ENCODE results near the gene WWOX. TPM values are rescaled to one million over a fixed set of nuclear protein-coding genes. Genes with fewer than 3 reads are reported as not detected.

The WWOX gene
- total RNA-seq, 2 experiments from 2014 or later: 19.1 to 23.7 TPM

GRCh38 chr16:78446992-78447563, 347.6 kb downstream of the WWOX start:
- peaks cover 2% of the 10 kb centered on the region for H3K36me3 Mint-ChIP-seq (ENCODE audit: low read depth)
- ChIA-PET CTCF (interaction anchor here (1.6 kb wide), 1 partner anchor 10 kb away, joined by 7 read pairs; no protein-coding TSS in a partner anchor), POLR2A (no interaction called here)
- no peak overlapping the region for H3K4me3 Mint-ChIP-seq
- TF ChIP-seq, protein P1, sequence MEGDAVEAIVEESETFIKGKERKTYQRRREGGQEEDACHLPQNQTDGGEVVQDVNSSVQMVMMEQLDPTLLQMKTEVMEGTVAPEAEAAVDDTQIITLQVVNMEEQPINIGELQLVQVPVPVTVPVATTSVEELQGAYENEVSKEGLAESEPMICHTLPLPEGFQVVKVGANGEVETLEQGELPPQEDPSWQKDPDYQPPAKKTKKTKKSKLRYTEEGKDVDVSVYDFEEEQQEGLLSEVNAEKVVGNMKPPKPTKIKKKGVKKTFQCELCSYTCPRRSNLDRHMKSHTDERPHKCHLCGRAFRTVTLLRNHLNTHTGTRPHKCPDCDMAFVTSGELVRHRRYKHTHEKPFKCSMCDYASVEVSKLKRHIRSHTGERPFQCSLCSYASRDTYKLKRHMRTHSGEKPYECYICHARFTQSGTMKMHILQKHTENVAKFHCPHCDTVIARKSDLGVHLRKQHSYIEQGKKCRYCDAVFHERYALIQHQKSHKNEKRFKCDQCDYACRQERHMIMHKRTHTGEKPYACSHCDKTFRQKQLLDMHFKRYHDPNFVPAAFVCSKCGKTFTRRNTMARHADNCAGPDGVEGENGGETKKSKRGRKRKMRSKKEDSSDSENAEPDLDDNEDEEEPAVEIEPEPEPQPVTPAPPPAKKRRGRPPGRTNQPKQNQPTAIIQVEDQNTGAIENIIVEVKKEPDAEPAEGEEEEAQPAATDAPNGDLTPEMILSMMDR (IDR thresholded peaks at IDR 0.05): no peak
- no peaks in the 10 kb centered on the region for H3K9me3 Mint-ChIP-seq
- H3K4me1 Mint-ChIP-seq (ENCODE audit: low read depth): no peaks in the 10 kb centered on the region
- ATAC-seq (no peak), DNase-seq (no peak)
- intact Hi-C loops (cut with micrococcal nuclease): no loop called here
- H3K27ac Mint-ChIP-seq: no peak overlapping the region
- no peaks in the 10 kb centered on the region for H3K27me3 Mint-ChIP-seq

GRCh38 chr16:78448658-78449271, 349.3 kb downstream of the WWOX start:
- intact Hi-C loops (cut with micrococcal nuclease): no loop called here
- H3K27ac Mint-ChIP-seq: no peak overlapping the region
- ChIA-PET CTCF (no interaction called here), POLR2A (no interaction called here)
- no peaks in the 10 kb centered on the region for H3K27me3 Mint-ChIP-seq
- TF ChIP-seq, protein P1 (IDR thresholded peaks at IDR 0.05): no peak
- H3K36me3 Mint-ChIP-seq (ENCODE audit: low read depth): no peaks in the 10 kb centered on the region
- DNase-seq (no peak), ATAC-seq (no peak)
- H3K4me3 Mint-ChIP-seq: no peak overlapping the region
- H3K4me1 Mint-ChIP-seq (ENCODE audit: low read depth): no peaks in the 10 kb centered on the region
- no peaks in the 10 kb centered on the region for H3K9me3 Mint-ChIP-seq

GRCh38 chr16:78450255-78450654, 350.8 kb downstream of the WWOX start:
- no peaks in the 10 kb centered on the region for H3K9me3 Mint-ChIP-seq
- DNase-seq: no peak
- no peaks in the 10 kb centered on the region for H3K36me3 Mint-ChIP-seq (ENCODE audit: low read depth)
- CTCF ChIA-PET: interaction anchor here (2.7 kb wide), 1 partner anchor 13 kb away, joined by 10 read pairs; no protein-coding TSS in a partner anchor
- no peak for ATAC-seq
- TF ChIP-seq, protein P1 (IDR thresholded peaks at IDR 0.05): no peak
- intact Hi-C loops (cut with micrococcal nuclease): no loop called here
- H3K27me3 Mint-ChIP-seq: no peaks in the 10 kb centered on the region
- POLR2A ChIA-PET: no interaction called here
- H3K4me3 Mint-ChIP-seq: no peak overlapping the region
- no peaks in the 10 kb centered on the region for H3K4me1 Mint-ChIP-seq (ENCODE audit: low read depth)
- H3K27ac Mint-ChIP-seq: no peak overlapping the region

DNA sequence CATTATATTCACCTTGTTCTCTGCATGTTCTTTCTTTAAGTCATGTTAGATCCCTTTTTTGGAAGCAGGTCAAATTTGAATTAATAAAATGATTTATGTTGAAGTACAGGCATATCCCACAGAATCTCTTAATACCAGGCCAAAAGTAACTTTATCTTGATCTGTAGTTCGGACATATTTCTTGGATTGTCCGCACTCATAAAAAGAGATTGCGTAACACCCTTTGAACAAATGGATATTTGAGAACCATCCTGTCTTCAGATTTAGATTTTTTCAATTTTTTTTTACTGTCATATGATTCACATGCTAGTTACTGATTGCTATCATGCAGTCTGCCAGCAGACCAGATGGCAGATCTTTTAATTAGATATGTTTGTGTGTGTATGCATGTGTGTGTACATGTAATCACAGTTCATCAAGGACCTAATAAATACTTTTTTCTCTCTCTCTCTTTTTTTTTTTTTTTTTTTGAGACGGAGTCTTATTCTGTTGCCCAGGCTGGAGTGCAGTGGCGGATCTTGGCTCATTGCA, 352.6 kb downstream of the WWOX start:
- CTCF ChIA-PET: interaction anchor here (2.7 kb wide), 1 partner anchor 15 kb away, joined by 10 read pairs; no protein-coding TSS in a partner anchor
- H3K27me3 Mint-ChIP-seq: no peaks in the 10 kb centered on the region
- ATAC-seq: no peak
- DNase-seq: no peak
- intact Hi-C loops (cut with micrococcal nuclease): no loop called here
- no peak overlapping the region for H3K4me3 Mint-ChIP-seq
- H3K27ac Mint-ChIP-seq: no peak overlapping the region
- TF ChIP-seq, protein P1 (IDR thresholded peaks at IDR 0.05): no peak
- POLR2A ChIA-PET: no interaction called here
- H3K36me3 Mint-ChIP-seq (ENCODE audit: low read depth): no peaks in the 10 kb centered on the region
- no peaks in the 10 kb centered on the region for H3K4me1 Mint-ChIP-seq (ENCODE audit: low read depth)
- H3K9me3 Mint-ChIP-seq: no peaks in the 10 kb centered on the region

DNA sequence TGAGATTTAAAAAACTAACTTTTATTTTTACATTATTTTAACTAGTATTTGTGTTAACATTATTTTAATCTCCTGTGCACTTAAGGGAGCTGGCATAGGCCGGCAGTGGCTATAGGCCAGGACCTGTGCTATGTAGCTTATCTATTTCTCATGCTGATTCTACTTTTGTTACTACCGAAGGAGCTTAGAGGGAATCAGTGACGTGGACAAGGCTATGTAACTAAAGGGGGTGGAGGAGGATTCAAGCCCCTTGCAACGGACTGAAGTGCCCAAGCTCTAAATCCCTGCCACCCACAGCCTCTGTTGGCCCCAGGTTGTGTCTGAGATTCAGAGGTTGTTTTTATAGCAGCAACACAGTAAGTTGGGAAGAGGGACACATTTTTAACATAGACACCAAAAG, 356.4 kb downstream of the WWOX start:
- ChIA-PET CTCF (no interaction called here), POLR2A (no interaction called here)
- Mint-ChIP-seq H3K36me3 (ENCODE audit: low read depth) (no peaks in the 10 kb centered on the region), H3K4me3 (no peak overlapping the region), H3K27ac (no peak overlapping the region), H3K27me3 (no peaks in the 10 kb centered on the region), H3K4me1 (ENCODE audit: low read depth) (no peaks in the 10 kb centered on the region), H3K9me3 (no peaks in the 10 kb centered on the region)
- no peak for ATAC-seq
- intact Hi-C loops (cut with micrococcal nuclease): no loop called here
- TF ChIP-seq, protein P1 (IDR thresholded peaks at IDR 0.05): no peak
- DNase-seq: no peak

All from activated CD8-positive, alpha-beta T cell treated with anti-CD3 and anti-CD28 coated beads for 36 hours (primary cell).